Activated CD8-positive, alpha-beta T cell treated with anti-CD3 and anti-CD28 coated beads for 36 hours (primary cell): ENCODE measurements around the gene ITPKB. TPM values are rescaled to one million over a fixed set of nuclear protein-coding genes. Genes with fewer than 3 reads are reported as not detected.
"Not testable (repeated sequence)": the region's sequence is repeated elsewhere in the genome, so short reads cannot be mapped to it uniquely, and the experiment has no call there.

Source experiments
- ATAC-seq: fragments of 200-7000 bp; cut with Tn5 transposase; one replicate; pipeline ENCODE4 v1.10.0; 2021; ENCODE audit warnings: mild to moderate bottlenecking, moderate library complexity
- CTCF ChIA-PET: fragments of 350-600 bp; sonication (Branson Sonifier 250); formaldehyde crosslinking; loops from one replicate; lab custom pipeline; 2021; ENCODE audit warnings: antibody characterized with exemption; lab: Charles Lee
- POLR2A ChIA-PET: fragments of 350-600 bp; sonication (Branson Sonifier 250); formaldehyde crosslinking; loops from one replicate; lab custom pipeline; 2021; ENCODE audit warnings: antibody characterized with exemption; lab: Charles Lee
- DNase-seq: peaks from one replicate; pipeline ENCODE4 v3.0.0-alpha.2; 2020
- H3K27ac Mint-ChIP-seq: one replicate; pipeline ENCODE4 v1.8.0; 2021; ENCODE audit warnings: mild to moderate bottlenecking, mixed read lengths
- H3K27me3 Mint-ChIP-seq: one replicate; pipeline ENCODE4 v1.8.0; 2021; ENCODE audit warnings: mixed read lengths
- H3K36me3 Mint-ChIP-seq: one replicate; pipeline ENCODE4 v1.8.0; 2021; ENCODE audit warnings: low read depth, mixed read lengths
- H3K4me1 Mint-ChIP-seq: one replicate; pipeline ENCODE4 v1.8.0; 2021; ENCODE audit warnings: low read depth, mixed read lengths
- H3K4me3 Mint-ChIP-seq: one replicate; pipeline ENCODE4 v1.8.0; 2021; ENCODE audit warnings: mild to moderate bottlenecking, moderate library complexity, mixed read lengths
- H3K9me3 Mint-ChIP-seq: one replicate; pipeline ENCODE4 v1.8.0; 2021; ENCODE audit warnings: mixed read lengths
- intact Hi-C: fragments of 100-400 bp; cut with micrococcal nuclease; formaldehyde crosslinking; loops from one replicate; pipeline ENCODE4 v1.10.0; 2022
- total RNA-seq, 2 experiments: library from RNA; stranded (reverse); gene quantifications; one replicate each; pipeline ENCODE4 v1.2.3, GENCODE V29; 2021
- TF ChIP-seq, protein P1 (sequence below): fragments of 200-600 bp; IDR thresholded peaks from one replicate; pipeline ENCODE4 v1.8.0; 2022; ENCODE audit warnings: antibody characterized with exemption, mild to moderate bottlenecking

The ITPKB gene
- total RNA-seq, 2 experiments from 2014 or later: 40.8 to 42.6 TPM

DNA sequence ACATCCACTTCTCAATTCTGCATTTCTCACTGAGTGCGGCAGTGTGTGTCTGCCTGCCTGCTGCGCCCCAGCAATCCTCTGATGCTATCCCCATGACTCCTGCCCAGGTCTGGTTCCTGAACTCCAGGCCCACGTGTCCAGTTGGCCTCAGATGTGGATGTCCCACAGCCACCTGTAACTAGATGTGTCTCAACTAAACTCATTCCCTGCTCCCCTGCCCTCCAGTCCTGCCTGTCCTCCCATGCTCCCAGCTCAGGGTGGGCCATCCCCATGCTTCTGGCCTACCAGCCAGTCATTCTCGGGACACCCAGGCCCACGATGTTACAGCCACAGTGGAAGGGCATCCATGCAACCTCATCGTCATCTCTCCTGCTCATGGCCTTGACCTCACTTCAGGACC, 113.8 kb downstream of the ITPKB start:
- DNase-seq (no peak), ATAC-seq (no peak)
- no peaks in the 10 kb centered on the region for H3K27me3 Mint-ChIP-seq
- TF ChIP-seq, protein P1, sequence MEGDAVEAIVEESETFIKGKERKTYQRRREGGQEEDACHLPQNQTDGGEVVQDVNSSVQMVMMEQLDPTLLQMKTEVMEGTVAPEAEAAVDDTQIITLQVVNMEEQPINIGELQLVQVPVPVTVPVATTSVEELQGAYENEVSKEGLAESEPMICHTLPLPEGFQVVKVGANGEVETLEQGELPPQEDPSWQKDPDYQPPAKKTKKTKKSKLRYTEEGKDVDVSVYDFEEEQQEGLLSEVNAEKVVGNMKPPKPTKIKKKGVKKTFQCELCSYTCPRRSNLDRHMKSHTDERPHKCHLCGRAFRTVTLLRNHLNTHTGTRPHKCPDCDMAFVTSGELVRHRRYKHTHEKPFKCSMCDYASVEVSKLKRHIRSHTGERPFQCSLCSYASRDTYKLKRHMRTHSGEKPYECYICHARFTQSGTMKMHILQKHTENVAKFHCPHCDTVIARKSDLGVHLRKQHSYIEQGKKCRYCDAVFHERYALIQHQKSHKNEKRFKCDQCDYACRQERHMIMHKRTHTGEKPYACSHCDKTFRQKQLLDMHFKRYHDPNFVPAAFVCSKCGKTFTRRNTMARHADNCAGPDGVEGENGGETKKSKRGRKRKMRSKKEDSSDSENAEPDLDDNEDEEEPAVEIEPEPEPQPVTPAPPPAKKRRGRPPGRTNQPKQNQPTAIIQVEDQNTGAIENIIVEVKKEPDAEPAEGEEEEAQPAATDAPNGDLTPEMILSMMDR: no peak
- peaks cover 26% of the 10 kb centered on the region for H3K4me1 Mint-ChIP-seq
- H3K36me3 Mint-ChIP-seq: peaks cover 21% of the 10 kb centered on the region
- intact Hi-C loops: loop anchor here (5.0 kb wide), 1 partner anchor 202 kb away; no protein-coding TSS in a partner anchor
- no peak overlapping the region for H3K4me3 Mint-ChIP-seq
- ChIA-PET POLR2A (no interaction called here), CTCF (interaction anchor here (1.7 to 5.3 kb wide), 3 partner anchors 24 to 203 kb away, joined by 4 to 53 read pairs (median 30); no protein-coding TSS in a partner anchor)
- peaks cover 14% of the 10 kb centered on the region for H3K9me3 Mint-ChIP-seq
- no peak overlapping the region for H3K27ac Mint-ChIP-seq

GRCh38 chr1:226624526-226624925, 114.6 kb downstream of the ITPKB start:
- CTCF ChIA-PET: interaction anchor here (1.6 to 5.3 kb wide), 3 partner anchors 63 to 203 kb away, joined by 3 to 53 read pairs (median 30); no protein-coding TSS in a partner anchor
- no peak for ATAC-seq
- POLR2A ChIA-PET: no interaction called here
- H3K36me3 Mint-ChIP-seq: peaks cover 16% of the 10 kb centered on the region
- H3K9me3 Mint-ChIP-seq: peaks cover 14% of the 10 kb centered on the region
- H3K27ac Mint-ChIP-seq: no peak overlapping the region
- peaks cover 26% of the 10 kb centered on the region for H3K4me1 Mint-ChIP-seq
- DNase-seq: no peak
- TF ChIP-seq, protein P1: no peak
- intact Hi-C loops: no loop called here
- H3K4me3 Mint-ChIP-seq: no peak overlapping the region
- H3K27me3 Mint-ChIP-seq: no peaks in the 10 kb centered on the region

DNA sequence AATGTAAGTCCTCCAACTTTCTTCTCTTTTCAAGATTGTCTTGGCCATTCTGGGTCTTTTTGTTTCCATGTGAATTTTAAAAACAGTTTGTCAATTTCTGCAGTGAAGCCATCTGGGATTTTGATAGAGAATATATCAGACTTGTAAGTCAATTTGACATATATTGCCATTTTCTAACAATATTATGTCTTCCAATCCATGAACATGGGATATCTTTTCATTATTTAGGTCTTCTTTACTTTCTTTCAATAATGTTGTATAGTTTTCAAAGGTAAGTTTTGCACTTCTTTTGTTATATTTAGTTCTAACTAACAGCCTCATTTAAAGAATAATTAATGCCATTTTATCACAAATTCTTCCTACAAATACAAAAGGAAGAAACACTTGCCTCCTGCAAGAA, 117.1 kb downstream of the ITPKB start:
- H3K9me3 Mint-ChIP-seq: peaks cover 4% of the 10 kb centered on the region
- ATAC-seq: no peak

GRCh38 chr1:226619031-226619430, 120.1 kb downstream of the ITPKB start:
- TF ChIP-seq, protein P1: no peak
- CTCF ChIA-PET: interaction anchor here (1.2 kb wide), 1 partner anchor 10 kb away, joined by 3 read pairs; no protein-coding TSS in a partner anchor
- POLR2A ChIA-PET: no interaction called here
- H3K27ac Mint-ChIP-seq: no peak overlapping the region
- no peaks in the 10 kb centered on the region for H3K9me3 Mint-ChIP-seq
- intact Hi-C loops: no loop called here
- no peaks in the 10 kb centered on the region for H3K4me1 Mint-ChIP-seq
- H3K4me3 Mint-ChIP-seq: no peak overlapping the region
- no peaks in the 10 kb centered on the region for H3K36me3 Mint-ChIP-seq
- DNase-seq (no peak), ATAC-seq (no peak)
- H3K27me3 Mint-ChIP-seq: no peaks in the 10 kb centered on the region

More for the DNA sequence above, 117.1 kb downstream of the ITPKB start:
- peaks cover 12% of the 10 kb centered on the region for H3K4me1 Mint-ChIP-seq
- intact Hi-C loops: no loop called here
- H3K4me3 Mint-ChIP-seq: no peak overlapping the region
- ChIA-PET POLR2A (no interaction called here), CTCF (interaction anchor here (1.0 kb wide), 1 partner anchor 14 kb away, joined by 3 read pairs; no protein-coding TSS in a partner anchor)
- no peak overlapping the region for H3K27ac Mint-ChIP-seq
- DNase-seq: no peak
- H3K36me3 Mint-ChIP-seq: peaks cover 5% of the 10 kb centered on the region
- H3K27me3 Mint-ChIP-seq: no peaks in the 10 kb centered on the region
- TF ChIP-seq, protein P1: no peak

DNA sequence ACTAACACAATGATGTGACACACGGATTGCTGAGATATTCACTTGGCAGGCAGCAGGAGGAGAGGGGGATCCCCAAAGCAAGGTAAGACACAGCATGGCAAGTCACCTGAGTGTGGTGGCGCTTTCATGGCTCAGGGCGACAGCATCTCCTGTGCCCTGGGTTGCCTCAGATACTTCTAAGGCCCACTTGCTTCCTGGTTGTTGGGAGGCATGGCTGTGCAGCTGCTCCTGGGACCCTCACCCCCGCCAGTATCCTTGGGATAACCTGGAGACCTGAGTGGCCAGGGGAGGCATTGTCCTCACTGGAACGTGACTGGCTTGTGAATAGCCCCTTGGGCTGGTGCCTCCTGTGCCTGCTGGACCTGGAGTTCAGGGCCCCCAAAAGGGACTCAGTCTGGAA, 120.7 kb downstream of the ITPKB start:
- intact Hi-C loops: no loop called here
- H3K27me3 Mint-ChIP-seq: no peaks in the 10 kb centered on the region

GRCh38 chr1:226617719-226618118, 121.4 kb downstream of the ITPKB start:
- POLR2A ChIA-PET, H3K4me3 Mint-ChIP-seq, H3K27me3 Mint-ChIP-seq, H3K27ac Mint-ChIP-seq, ATAC-seq, H3K36me3 Mint-ChIP-seq, DNase-seq, H3K9me3 Mint-ChIP-seq, intact Hi-C loops, H3K4me1 Mint-ChIP-seq: not testable (repeated sequence)
- CTCF ChIA-PET: interaction anchor here (1.2 to 1.9 kb wide), 2 partner anchors 9 kb away, joined by 3 to 8 read pairs; no protein-coding TSS in a partner anchor

More for the DNA sequence above, 120.7 kb downstream of the ITPKB start:
- Mint-ChIP-seq H3K4me1 (no peaks in the 10 kb centered on the region), H3K27ac (no peak overlapping the region), H3K4me3 (no peak overlapping the region), H3K9me3 (no peaks in the 10 kb centered on the region), H3K36me3 (no peaks in the 10 kb centered on the region)
- CTCF ChIA-PET: interaction anchor here (1.2 kb wide), 1 partner anchor 10 kb away, joined by 3 read pairs; no protein-coding TSS in a partner anchor
- TF ChIP-seq, protein P1: no peak
- no peak for DNase-seq
- POLR2A ChIA-PET: no interaction called here
- no peak for ATAC-seq
